GM19351 (cell line): ENCODE data around the gene GLG1.
"Not testable (repeated sequence)": the region's sequence is repeated elsewhere in the genome, so short reads cannot be mapped to it uniquely, and the experiment has no call there.

Experiments used
- ATAC-seq: cut with Tn5 transposase; IDR thresholded peaks from one replicate; pipeline ENCODE4 v1.9.1; 2021; ENCODE audit warnings: mild to moderate bottlenecking, moderate library complexity; ENCODE audit not compliant: unreplicated experiment

The GLG1 gene

GRCh38 chr16:74606521-74607309 is at the start of gene GLG1:
GLG1 (minus strand) TSS chr16:74607114; CDS start chr16:74607094, 20 bp downstream.
- peak; percentile 94 for ATAC-seq

- no peak for ATAC-seq
Measured at GRCh38 chr16:74654536-74655050, 47.7 kb upstream of the GLG1 start.

- ATAC-seq: not testable (repeated sequence)
Measured at GRCh38 chr16:74652883-74653282, 46.0 kb upstream of the GLG1 start.

GRCh38 chr16:74652249-74652648 is 45.3 kb upstream of the GLG1 start:
- no peak for ATAC-seq

- no peak for ATAC-seq
Measured at GRCh38 chr16:74651841-74652240, 44.9 kb upstream of the GLG1 start.

GRCh38 chr16:74650966-74651567 is 44.2 kb upstream of the GLG1 start:
- ATAC-seq: no peak

GRCh38 chr16:74649839-74650504 is 43.1 kb upstream of the GLG1 start:
- ATAC-seq: no peak

GRCh38 chr16:74641969-74642368 is 35.1 kb upstream of the GLG1 start:
- ATAC-seq: no peak

- no peak for ATAC-seq
Measured at GRCh38 chr16:74637742-74638453, 31.0 kb upstream of the GLG1 start.

- ATAC-seq: no peak
Measured at GRCh38 chr16:74635303-74635702, 28.4 kb upstream of the GLG1 start.

GRCh38 chr16:74633686-74634085 is 26.8 kb upstream of the GLG1 start:
- no peak for ATAC-seq

GRCh38 chr16:74627506-74628220 is 20.7 kb upstream of the GLG1 start:
- ATAC-seq: no peak

GRCh38 chr16:74626741-74627416 is 20.0 kb upstream of the GLG1 start:
- ATAC-seq: no peak

- no peak for ATAC-seq
Measured at GRCh38 chr16:74625500-74626350, 18.8 kb upstream of the GLG1 start.

- ATAC-seq: no peak
Measured at GRCh38 chr16:74623839-74624235, 16.9 kb upstream of the GLG1 start.

- ATAC-seq: peak; percentile 46
Measured at GRCh38 chr16:74623214-74623838, 16.4 kb upstream of the GLG1 start.

- ATAC-seq: no peak
Measured at GRCh38 chr16:74622005-74622404, 15.1 kb upstream of the GLG1 start.

GRCh38 chr16:74617206-74617788 is 10.4 kb upstream of the GLG1 start:
- no peak for ATAC-seq
